ENCODE results near the gene CCNC. TPM values are rescaled to one million over a fixed set of nuclear protein-coding genes. Genes with fewer than 3 reads are reported as not detected.

CCNC gene
- total and polyA plus RNA-seq, 3 experiments from 2014 or later, result 39.6 to 64.8 (median 62.5) TPM

- Histone ChIP-seq H3K36me3 (ENCODE audit: insufficient read depth, low read length) (no peaks in the 10 kb centered on the region), H3K4me3 (ENCODE audit: low read length) (no peak overlapping the region), H3K27me3 (ENCODE audit: insufficient read depth, low read length, poor library complexity, severe bottlenecking) (no peaks in the 10 kb centered on the region), H3K27ac (ENCODE audit: low read depth, low read length) (no peak overlapping the region), H3K9me3 (ENCODE audit: low read length) (no peaks in the 10 kb centered on the region), H3K4me1 (ENCODE audit: insufficient read depth, low read length) (no peaks in the 10 kb centered on the region)
- ChIA-PET POLR2A (no interaction called here), CTCF (no interaction called here)
- H3K27ac Mint-ChIP-seq, result no peak overlapping the region
- no peaks in the 10 kb centered on the region for H3K9me3 Mint-ChIP-seq
- H3K27me3 Mint-ChIP-seq, result peaks cover 13 to 41% of the 10 kb centered on the region in 2 donors
- H3K36me3 Mint-ChIP-seq, result peaks cover 0 to 6% (median 0%) of the 10 kb centered on the region in 3 donors
- H3K4me3 Mint-ChIP-seq, result no peak overlapping the region
- DNase-seq, result no peak
- no peaks in the 10 kb centered on the region for H3K4me1 Mint-ChIP-seq
Measured at GRCh38 chr6:99579781-99580180, 11.3 kb upstream of the CCNC start.

- H3K27me3 ChIP-seq (ENCODE audit: insufficient read depth, low read length, poor library complexity, severe bottlenecking), result no peaks in the 10 kb centered on the region
- Mint-ChIP-seq H3K4me1 (peaks cover 6 to 7% (median 7%) of the 10 kb centered on the region in 3 donors), H3K4me3 (no peak overlapping the region), H3K27me3 (peaks cover 6 to 29% of the 10 kb centered on the region in 2 donors), H3K27ac (peak overlapping the region in 1 of 8 donors; percentile 46), H3K9me3 (no peaks in the 10 kb centered on the region), H3K36me3 (peaks cover 0 to 6% (median 0%) of the 10 kb centered on the region in 3 donors)
- H3K36me3 ChIP-seq (ENCODE audit: insufficient read depth, low read length), result no peaks in the 10 kb centered on the region
- no peaks in the 10 kb centered on the region for H3K9me3 ChIP-seq (ENCODE audit: low read length)
- CTCF ChIA-PET, result interaction anchor here (1.0 to 2.0 kb wide), 2 partner anchors 13 to 28 kb away, joined by 3 to 5 read pairs; no protein-coding TSS in a partner anchor
- no peaks in the 10 kb centered on the region for H3K4me1 ChIP-seq (ENCODE audit: insufficient read depth, low read length)
- POLR2A ChIA-PET, result interaction anchor here (1.0 kb wide), 1 partner anchor 11 kb away, joined by 3 read pairs; no protein-coding TSS in a partner anchor
- H3K27ac ChIP-seq (ENCODE audit: low read depth, low read length), result no peak overlapping the region
- DNase-seq, result no peak
- no peak overlapping the region for H3K4me3 ChIP-seq (ENCODE audit: low read length)
Measured at GRCh38 chr6:99575544-99576227, 7.2 kb upstream of the CCNC start.

DNA sequence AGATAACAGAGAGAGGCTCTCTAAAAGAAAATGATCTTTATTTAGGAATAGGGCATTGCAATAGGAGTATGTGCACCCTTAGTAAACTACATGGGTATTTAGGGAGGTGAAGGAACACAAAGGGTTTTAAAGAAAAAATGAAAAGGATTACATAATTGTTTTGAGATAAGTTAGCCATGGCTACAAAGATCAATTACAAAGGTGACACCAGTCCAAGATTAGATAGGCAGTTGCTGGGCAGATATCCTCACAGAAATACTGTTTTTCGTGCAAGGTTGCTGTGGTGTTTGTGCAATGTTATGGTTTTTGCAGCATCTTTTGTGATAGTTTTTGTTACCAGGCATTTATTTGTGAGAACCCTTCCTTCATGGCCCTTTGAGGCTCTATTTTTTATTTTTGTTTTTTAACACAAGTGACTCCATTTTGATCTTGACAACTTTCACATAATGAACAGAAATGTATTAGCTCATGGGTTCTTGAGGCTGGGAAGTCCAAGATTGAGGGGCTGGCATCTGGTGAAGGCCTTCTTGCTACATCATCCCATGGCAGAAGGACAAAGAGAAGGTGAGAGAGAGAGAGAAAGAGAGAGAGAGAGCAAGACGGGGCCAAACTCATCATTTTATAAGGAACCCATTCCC is 5.6 kb upstream of the CCNC start:
- H3K9me3 Mint-ChIP-seq, result no peaks in the 10 kb centered on the region

GRCh38 chr6:99563056-99563723 is 5.3 kb downstream of the CCNC start:
- H3K27me3 Mint-ChIP-seq, result no peaks in the 10 kb centered on the region
- H3K4me1 ChIP-seq (ENCODE audit: insufficient read depth, low read length), result peaks cover 15% of the 10 kb centered on the region
- H3K27ac ChIP-seq (ENCODE audit: low read depth, low read length), result no peak overlapping the region
- peaks cover 9% of the 10 kb centered on the region for H3K36me3 ChIP-seq (ENCODE audit: insufficient read depth, low read length)
- H3K27me3 ChIP-seq (ENCODE audit: insufficient read depth, low read length, poor library complexity, severe bottlenecking), result no peaks in the 10 kb centered on the region
- H3K4me3 Mint-ChIP-seq, result no peak overlapping the region
- peaks cover 0 to 36% (median 4%) of the 10 kb centered on the region in 3 donors for H3K36me3 Mint-ChIP-seq
- ChIA-PET CTCF (no interaction called here), POLR2A (no interaction called here)
- no peak overlapping the region for H3K27ac Mint-ChIP-seq
- no peaks in the 10 kb centered on the region for H3K9me3 ChIP-seq (ENCODE audit: low read length)
- DNase-seq, result no peak
- peaks cover 37 to 69% (median 63%) of the 10 kb centered on the region in 3 donors for H3K4me1 Mint-ChIP-seq
- H3K9me3 Mint-ChIP-seq, result no peaks in the 10 kb centered on the region
- no peak overlapping the region for H3K4me3 ChIP-seq (ENCODE audit: low read length)

More for the DNA sequence above, 5.6 kb upstream of the CCNC start:
- Histone ChIP-seq H3K4me3 (ENCODE audit: low read length) (no peak overlapping the region), H3K9me3 (ENCODE audit: low read length) (no peaks in the 10 kb centered on the region), H3K27me3 (ENCODE audit: insufficient read depth, low read length, poor library complexity, severe bottlenecking) (no peaks in the 10 kb centered on the region), H3K4me1 (ENCODE audit: insufficient read depth, low read length) (no peaks in the 10 kb centered on the region), H3K27ac (ENCODE audit: low read depth, low read length) (no peak overlapping the region), H3K36me3 (ENCODE audit: insufficient read depth, low read length) (no peaks in the 10 kb centered on the region)
- ChIA-PET CTCF (interaction anchor here (1.2 to 2.0 kb wide), 3 partner anchors 14 to 33 kb away, joined by 3 to 5 read pairs (median 4); no protein-coding TSS in a partner anchor), POLR2A (no interaction called here)
- DNase-seq, result no peak
- Mint-ChIP-seq H3K27ac (no peak overlapping the region), H3K36me3 (peaks cover 0 to 6% (median 0%) of the 10 kb centered on the region in 3 donors), H3K4me3 (peak overlapping the region in 1 of 7 donors; percentile 4), H3K4me1 (peaks cover 7 to 8% (median 7%) of the 10 kb centered on the region in 3 donors), H3K27me3 (peaks cover 3 to 18% of the 10 kb centered on the region in 2 donors)

- no peak overlapping the region for H3K4me3 Mint-ChIP-seq
- no peaks in the 10 kb centered on the region for H3K27me3 Mint-ChIP-seq
- DNase-seq, result no peak
- no peak overlapping the region for H3K27ac ChIP-seq (ENCODE audit: low read depth, low read length)
- peaks cover 22 to 51% (median 44%) of the 10 kb centered on the region in 3 donors for H3K4me1 Mint-ChIP-seq
- no peaks in the 10 kb centered on the region for H3K27me3 ChIP-seq (ENCODE audit: insufficient read depth, low read length, poor library complexity, severe bottlenecking)
- no peak overlapping the region for H3K4me3 ChIP-seq (ENCODE audit: low read length)
- H3K9me3 ChIP-seq (ENCODE audit: low read length), result no peaks in the 10 kb centered on the region
- ChIA-PET CTCF (no interaction called here), POLR2A (no interaction called here)
- H3K36me3 ChIP-seq (ENCODE audit: insufficient read depth, low read length), result peaks cover 13% of the 10 kb centered on the region
- H3K9me3 Mint-ChIP-seq, result no peaks in the 10 kb centered on the region
- H3K4me1 ChIP-seq (ENCODE audit: insufficient read depth, low read length), result no peaks in the 10 kb centered on the region
- H3K27ac Mint-ChIP-seq, result no peak overlapping the region
- H3K36me3 Mint-ChIP-seq, result peaks cover 8 to 55% (median 18%) of the 10 kb centered on the region in 3 donors
Measured at GRCh38 chr6:99560668-99561067, 7.8 kb downstream of the CCNC start.

- Histone ChIP-seq H3K27ac (ENCODE audit: low read depth, low read length) (no peak overlapping the region), H3K27me3 (ENCODE audit: insufficient read depth, low read length, poor library complexity, severe bottlenecking) (no peaks in the 10 kb centered on the region), H3K36me3 (ENCODE audit: insufficient read depth, low read length) (peaks cover 18% of the 10 kb centered on the region), H3K4me3 (ENCODE audit: low read length) (no peak overlapping the region), H3K9me3 (ENCODE audit: low read length) (no peaks in the 10 kb centered on the region), H3K4me1 (ENCODE audit: insufficient read depth, low read length) (no peaks in the 10 kb centered on the region)
- Mint-ChIP-seq H3K27ac (no peak overlapping the region), H3K4me3 (no peak overlapping the region), H3K4me1 (peaks cover 17 to 37% (median 29%) of the 10 kb centered on the region in 3 donors), H3K9me3 (no peaks in the 10 kb centered on the region), H3K27me3 (no peaks in the 10 kb centered on the region), H3K36me3 (peaks cover 17 to 69% (median 26%) of the 10 kb centered on the region in 3 donors)
- POLR2A ChIA-PET, result no interaction called here
- no peak for DNase-seq
- CTCF ChIA-PET, result interaction anchor here (0.7 kb wide), 1 partner anchor 180 kb away, joined by 3 read pairs; no protein-coding TSS in a partner anchor
Measured at GRCh38 chr6:99559057-99559456, 9.4 kb downstream of the CCNC start.

- H3K9me3 ChIP-seq (ENCODE audit: low read length), result no peaks in the 10 kb centered on the region
- H3K36me3 ChIP-seq (ENCODE audit: insufficient read depth, low read length), result peaks cover 20% of the 10 kb centered on the region
- Mint-ChIP-seq H3K4me1 (peaks cover 9 to 18% (median 14%) of the 10 kb centered on the region in 3 donors), H3K9me3 (no peaks in the 10 kb centered on the region), H3K27ac (peak overlapping the region in 5 of 8 donors; percentile 0 to 36 (median 8)), H3K4me3 (no peak overlapping the region), H3K36me3 (peaks cover 19 to 73% (median 34%) of the 10 kb centered on the region in 3 donors), H3K27me3 (no peaks in the 10 kb centered on the region)
- DNase-seq, result no peak
- no peak overlapping the region for H3K27ac ChIP-seq (ENCODE audit: low read depth, low read length)
- no peaks in the 10 kb centered on the region for H3K4me1 ChIP-seq (ENCODE audit: insufficient read depth, low read length)
- H3K27me3 ChIP-seq (ENCODE audit: insufficient read depth, low read length, poor library complexity, severe bottlenecking), result no peaks in the 10 kb centered on the region
- CTCF ChIA-PET, result no interaction called here
- H3K4me3 ChIP-seq (ENCODE audit: low read length), result no peak overlapping the region
- POLR2A ChIA-PET, result no interaction called here
Measured at GRCh38 chr6:99553888-99554287, 14.6 kb downstream of the CCNC start.
